Caco-2 (cell line): ENCODE data around the gene PRICKLE1. TPM values are rescaled to one million over a fixed set of nuclear protein-coding genes. Genes with fewer than 3 reads are reported as not detected.
A peak's percentile ranks its signal among the peaks of the same experiment; 100 is the strongest.

Experiments used
- Bru-seq: library from RNA; stranded (reverse); fragments of 400-500 nt; gene quantifications from one replicate; lab custom pipeline; 2021; lab: Mats Ljungman, UMichigan
- BruChase-seq, 2 experiments: library from RNA; stranded (reverse); fragments of 400-500 nt; gene quantifications; one replicate each; lab custom pipeline; 2021; lab: Mats Ljungman, UMichigan
- BruUV-seq: library from RNA; stranded (reverse); fragments of 400-500 nt; replicated peaks from 2 replicates; lab custom pipeline; 2021; lab: Mats Ljungman, UMichigan
- CTCF ChIA-PET: fragments of 300-600 bp; sonication (Branson Sonifier 250); formaldehyde crosslinking; loops from one replicate; lab custom pipeline; 2022; ENCODE audit warnings: antibody characterized with exemption; lab: Charles Lee
- POLR2A ChIA-PET: fragments of 300-600 bp; sonication (Branson Sonifier 250); formaldehyde crosslinking; loops from one replicate; lab custom pipeline; 2022; ENCODE audit warnings: antibody characterized with exemption; lab: Charles Lee
- DNase-seq, 2 experiments: peaks; one replicate each; pipeline versions ENCODE4 v3.0.0 to v3.0.0-alpha.2; 2020 to 2022
- H3K27me3 ChIP-seq: replicated peaks from 2 replicates; pipeline ENCODE4 v1.6.0; 2011; ENCODE audit warnings: low read length; ENCODE audit not compliant: control insufficient read depth, insufficient read depth
- H3K36me3 ChIP-seq: 2 replicates; pipeline ENCODE4 v1.5.1; 2011; ENCODE audit warnings: low read length; ENCODE audit not compliant: control insufficient read depth, insufficient read depth
- H3K4me1 ChIP-seq: fragments of 250-450 bp; sonication (Bioruptor Pico); 2 replicates; pipeline ENCODE4 v1.5.1; 2020; ENCODE audit warnings: mild to moderate bottlenecking
- H3K4me3 ChIP-seq: 2 replicates; pipeline ENCODE4 v1.5.1; 2011; ENCODE audit warnings: low read depth, mild to moderate bottlenecking, control low read depth, low read length
- H3K9me3 ChIP-seq: fragments of 250-450 bp; sonication (Bioruptor Pico); 2 replicates; pipeline ENCODE4 v1.5.1; 2020; ENCODE audit warnings: mild to moderate bottlenecking, moderate library complexity
- H3K27ac Mint-ChIP-seq: one replicate; pipeline ENCODE4 v1.8.0; 2022; ENCODE audit warnings: mixed read lengths; ENCODE audit not compliant: unreplicated experiment
- H3K27me3 Mint-ChIP-seq: one replicate; pipeline ENCODE4 v1.8.0; 2022; ENCODE audit warnings: mixed read lengths; ENCODE audit not compliant: insufficient read depth, unreplicated experiment
- H3K36me3 Mint-ChIP-seq: one replicate; pipeline ENCODE4 v1.8.0; 2022; ENCODE audit warnings: mild to moderate bottlenecking, mixed read lengths; ENCODE audit not compliant: insufficient read depth, unreplicated experiment
- H3K4me1 Mint-ChIP-seq: one replicate; pipeline ENCODE4 v1.8.0; 2022; ENCODE audit warnings: low read depth, mixed read lengths; ENCODE audit not compliant: unreplicated experiment
- H3K4me3 Mint-ChIP-seq: one replicate; pipeline ENCODE4 v1.8.0; 2022; ENCODE audit warnings: mild to moderate bottlenecking, moderate library complexity, mixed read lengths; ENCODE audit not compliant: unreplicated experiment
- H3K9me3 Mint-ChIP-seq: one replicate; pipeline ENCODE4 v1.8.0; 2022; ENCODE audit warnings: mixed read lengths; ENCODE audit not compliant: unreplicated experiment
- intact Hi-C: fragments of 100-400 bp; cut with micrococcal nuclease; formaldehyde crosslinking; loops from one replicate; pipeline ENCODE4 v1.10.0; 2022; ENCODE audit not compliant: unreplicated experiment
- long read RNA-seq: library from polyadenylated mRNA; stranded (forward); transcript quantifications from one replicate; pipeline ENCODE4 v2.0.0, GENCODE V29; 2022
- total RNA-seq: library from RNA; stranded (reverse); gene quantifications from 2 replicates; pipeline ENCODE4 v1.2.3, GENCODE V29; 2022
- TF ChIP-seq, protein P1 (sequence below), 2 experiments: fragments of 200-600 bp in 1 of 2; IDR thresholded peaks; 1 replicate in 1 of 2; 2 replicates in 1 of 2; pipeline versions ENCODE4 v1.5.1 to v1.8.0; 2011 to 2022; ENCODE audit warnings: antibody characterized with exemption in 1 of 2, control low read depth in 1 of 2, inconsistent platforms in 1 of 2, low read depth in 1 of 2, low read length in 1 of 2, mild to moderate bottlenecking in 1 of 2, moderate library complexity in 1 of 2; ENCODE audit not compliant: insufficient read depth in 1 of 2, severe bottlenecking in 1 of 2, unreplicated experiment in 1 of 2

The PRICKLE1 gene
- total RNA-seq (3.8 and 4.5 TPM in 2 replicates), Bru-seq, nascent RNA (percentile 47 among the genes with signal in this experiment), BruChase-seq, experiment 1, labeled RNA remaining after a 2-hour chase (percentile 51 among the genes with signal in this experiment), BruChase-seq, experiment 2, labeled RNA remaining after a 6-hour chase (percentile 45 among the genes with signal in this experiment)
- long read RNA-seq, full-length matches to known transcripts = 1 of 5 reads
- long read RNA-seq, partial matches to known transcripts = 0 of 5 reads
- long read RNA-seq, other reads (novel, unspliced or antisense) = 4 of 5 reads

- peak in 1 of 2 experiments; percentile 61 for DNase-seq
- TF ChIP-seq, protein P1, sequence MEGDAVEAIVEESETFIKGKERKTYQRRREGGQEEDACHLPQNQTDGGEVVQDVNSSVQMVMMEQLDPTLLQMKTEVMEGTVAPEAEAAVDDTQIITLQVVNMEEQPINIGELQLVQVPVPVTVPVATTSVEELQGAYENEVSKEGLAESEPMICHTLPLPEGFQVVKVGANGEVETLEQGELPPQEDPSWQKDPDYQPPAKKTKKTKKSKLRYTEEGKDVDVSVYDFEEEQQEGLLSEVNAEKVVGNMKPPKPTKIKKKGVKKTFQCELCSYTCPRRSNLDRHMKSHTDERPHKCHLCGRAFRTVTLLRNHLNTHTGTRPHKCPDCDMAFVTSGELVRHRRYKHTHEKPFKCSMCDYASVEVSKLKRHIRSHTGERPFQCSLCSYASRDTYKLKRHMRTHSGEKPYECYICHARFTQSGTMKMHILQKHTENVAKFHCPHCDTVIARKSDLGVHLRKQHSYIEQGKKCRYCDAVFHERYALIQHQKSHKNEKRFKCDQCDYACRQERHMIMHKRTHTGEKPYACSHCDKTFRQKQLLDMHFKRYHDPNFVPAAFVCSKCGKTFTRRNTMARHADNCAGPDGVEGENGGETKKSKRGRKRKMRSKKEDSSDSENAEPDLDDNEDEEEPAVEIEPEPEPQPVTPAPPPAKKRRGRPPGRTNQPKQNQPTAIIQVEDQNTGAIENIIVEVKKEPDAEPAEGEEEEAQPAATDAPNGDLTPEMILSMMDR (IDR thresholded peaks at IDR 0.05; ENCODE audit: insufficient read depth in 1 of 2, low read depth in 1 of 2, low read length in 1 of 2, severe bottlenecking in 1 of 2, unreplicated experiment in 1 of 2) = no peak
- intact Hi-C loops = loop anchor here (2.0 to 10.0 kb wide), 5 partner anchors 107 to 693 kb away; no protein-coding TSS in a partner anchor
- Histone ChIP-seq H3K9me3 (no peaks in the 10 kb centered on the region), H3K27me3 (peaks cover 9% of the 10 kb centered on the region), H3K4me1 (peaks cover 28% of the 10 kb centered on the region), H3K4me3 (peak within 1 kb of the TSS; percentile 47), H3K36me3 (no peaks in the 10 kb centered on the region)
- no TSS peak for BruUV-seq
- Mint-ChIP-seq H3K4me3 (peak within 1 kb of the TSS; percentile 74), H3K27me3 (peaks cover 4% of the 10 kb centered on the region), H3K36me3 (no peaks in the 10 kb centered on the region), H3K9me3 (no peaks in the 10 kb centered on the region), H3K4me1 (peaks cover 26% of the 10 kb centered on the region), H3K27ac (no peak within 1 kb of the TSS)
- CTCF ChIA-PET = no interaction called here
- POLR2A ChIA-PET = no interaction called here
Measured at GRCh38 chr12:42589465-42590329, at the start of gene PRICKLE1. PRICKLE1 (minus strand) TSS chr12:42589746; CDS start chr12:42472516, 117,230 bp downstream.

GRCh38 chr12:42638697-42639096, 49.2 kb upstream of the PRICKLE1 start:
- Mint-ChIP-seq H3K27ac (no peak overlapping the region), H3K4me1 (no peaks in the 10 kb centered on the region), H3K4me3 (no peak overlapping the region), H3K9me3 (peaks cover 10% of the 10 kb centered on the region), H3K27me3 (no peaks in the 10 kb centered on the region), H3K36me3 (no peaks in the 10 kb centered on the region)
- TF ChIP-seq, protein P1 (IDR thresholded peaks at IDR 0.05; ENCODE audit: insufficient read depth in 1 of 2, low read depth in 1 of 2, low read length in 1 of 2, severe bottlenecking in 1 of 2, unreplicated experiment in 1 of 2) = no peak
- CTCF ChIA-PET = no interaction called here
- H3K9me3 ChIP-seq = no peaks in the 10 kb centered on the region
- intact Hi-C loops = no loop called here
- BruUV-seq = no TSS peak
- no peaks in the 10 kb centered on the region for H3K36me3 ChIP-seq
- POLR2A ChIA-PET = no interaction called here
- no peak for DNase-seq
- no peak overlapping the region for H3K4me3 ChIP-seq
- peaks cover 6% of the 10 kb centered on the region; the same call in 1 of the 2 replicates for H3K4me1 ChIP-seq
- H3K27me3 ChIP-seq = no peaks in the 10 kb centered on the region

DNA sequence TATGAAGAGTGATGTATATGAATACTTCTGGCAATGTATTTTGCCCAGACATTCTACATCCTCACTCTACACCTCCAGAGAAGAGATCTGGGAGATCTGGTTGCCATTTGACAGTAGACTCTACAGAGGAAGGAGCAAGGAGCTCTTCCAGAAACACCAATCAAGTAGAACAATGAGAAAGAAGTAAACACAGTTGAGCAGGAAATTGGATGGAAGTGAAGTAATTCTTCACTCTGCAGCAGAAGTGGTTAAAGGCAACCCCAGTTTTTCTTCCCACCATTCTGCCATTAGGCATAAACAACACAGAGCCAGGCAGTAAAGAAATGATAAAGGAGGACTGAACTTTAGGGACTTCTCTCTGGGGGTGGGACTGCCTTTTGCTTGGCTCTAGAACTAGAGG, 48.5 kb upstream of the PRICKLE1 start:
- no peaks in the 10 kb centered on the region for H3K27me3 ChIP-seq
- H3K9me3 ChIP-seq = no peaks in the 10 kb centered on the region
- H3K36me3 ChIP-seq = no peaks in the 10 kb centered on the region
- Mint-ChIP-seq H3K4me3 (no peak overlapping the region), H3K27me3 (no peaks in the 10 kb centered on the region), H3K4me1 (no peaks in the 10 kb centered on the region), H3K9me3 (peaks cover 8% of the 10 kb centered on the region), H3K27ac (no peak overlapping the region), H3K36me3 (no peaks in the 10 kb centered on the region)
- POLR2A ChIA-PET = no interaction called here
- intact Hi-C loops = no loop called here
- TF ChIP-seq, protein P1 (IDR thresholded peaks at IDR 0.05; ENCODE audit: insufficient read depth in 1 of 2, low read depth in 1 of 2, low read length in 1 of 2, severe bottlenecking in 1 of 2, unreplicated experiment in 1 of 2) = no peak
- peaks cover 3% of the 10 kb centered on the region; the same call in 1 of the 2 replicates for H3K4me1 ChIP-seq
- CTCF ChIA-PET = no interaction called here
- no peak for DNase-seq
- no TSS peak for BruUV-seq
- no peak overlapping the region for H3K4me3 ChIP-seq
